ENCODE measurements around the gene MSH4. TPM values are rescaled to one million over a fixed set of nuclear protein-coding genes. Genes with fewer than 3 reads are reported as not detected.

MSH4 gene
- total RNA-seq, 2 experiments from 2014 or later, result 0.73 to 0.80 TPM

DNA sequence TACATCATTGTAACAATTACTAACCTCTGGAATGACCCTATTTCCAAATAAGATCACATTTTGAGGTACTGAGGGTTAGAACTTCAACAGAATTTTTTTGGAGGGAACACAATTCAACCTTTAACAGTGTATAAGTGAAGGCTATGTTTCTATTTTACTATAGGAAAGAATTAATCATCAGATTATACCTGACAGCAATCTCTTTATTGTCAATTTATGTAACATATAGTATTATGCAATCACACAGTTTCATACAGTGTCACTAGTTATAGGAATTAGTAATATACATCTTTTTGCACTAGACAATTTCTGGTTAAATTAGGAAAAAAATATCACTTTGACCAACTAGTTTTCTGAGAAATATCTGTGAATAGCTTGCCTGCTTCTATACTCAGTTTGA lies 59.1 kb downstream of the MSH4 start:
- H4K20me1 ChIP-seq (ENCODE audit: insufficient read depth, low read length), result no peaks in the 10 kb centered on the region
- CTCF ChIA-PET (ENCODE audit: unreplicated experiment), result no interaction called here
- no peaks in the 10 kb centered on the region for H3K79me2 ChIP-seq (ENCODE audit: insufficient read depth, low read depth, low read length)
- H3K9me2 ChIP-seq (ENCODE audit: insufficient read depth, low read length), result no peaks in the 10 kb centered on the region
- no peak for DNase-seq (ENCODE audit: low spot score)
- H3K4me2 ChIP-seq (ENCODE audit: low read length), result no peak overlapping the region
- TF ChIP-seq EZH2phosphoT487 (IDR thresholded peaks at IDR 0.05; ENCODE audit: borderline replicate concordance, low read depth, low read length), result no peak
- TF ChIP-seq, protein P1, sequence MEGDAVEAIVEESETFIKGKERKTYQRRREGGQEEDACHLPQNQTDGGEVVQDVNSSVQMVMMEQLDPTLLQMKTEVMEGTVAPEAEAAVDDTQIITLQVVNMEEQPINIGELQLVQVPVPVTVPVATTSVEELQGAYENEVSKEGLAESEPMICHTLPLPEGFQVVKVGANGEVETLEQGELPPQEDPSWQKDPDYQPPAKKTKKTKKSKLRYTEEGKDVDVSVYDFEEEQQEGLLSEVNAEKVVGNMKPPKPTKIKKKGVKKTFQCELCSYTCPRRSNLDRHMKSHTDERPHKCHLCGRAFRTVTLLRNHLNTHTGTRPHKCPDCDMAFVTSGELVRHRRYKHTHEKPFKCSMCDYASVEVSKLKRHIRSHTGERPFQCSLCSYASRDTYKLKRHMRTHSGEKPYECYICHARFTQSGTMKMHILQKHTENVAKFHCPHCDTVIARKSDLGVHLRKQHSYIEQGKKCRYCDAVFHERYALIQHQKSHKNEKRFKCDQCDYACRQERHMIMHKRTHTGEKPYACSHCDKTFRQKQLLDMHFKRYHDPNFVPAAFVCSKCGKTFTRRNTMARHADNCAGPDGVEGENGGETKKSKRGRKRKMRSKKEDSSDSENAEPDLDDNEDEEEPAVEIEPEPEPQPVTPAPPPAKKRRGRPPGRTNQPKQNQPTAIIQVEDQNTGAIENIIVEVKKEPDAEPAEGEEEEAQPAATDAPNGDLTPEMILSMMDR (conservative IDR thresholded peaks at IDR 0.05; ENCODE audit: low read length), result no peak
- H3K27ac ChIP-seq (ENCODE audit: low read depth, low read length, poor library complexity, severe bottlenecking), result no peak overlapping the region
- H3K9me3 ChIP-seq (ENCODE audit: low read length), result no peaks in the 10 kb centered on the region
- BruUV-seq (replicated peaks), result no TSS peak
- H3K36me3 ChIP-seq (ENCODE audit: insufficient read depth, low read length), result no peaks in the 10 kb centered on the region
- no peak overlapping the region for H3K4me3 ChIP-seq (ENCODE audit: low read depth, low read length, poor library complexity, severe bottlenecking)
- H3K4me1 ChIP-seq (ENCODE audit: insufficient read depth, low read length, poor library complexity, severe bottlenecking), result no peaks in the 10 kb centered on the region
- POLR2A ChIA-PET, result no interaction called here
- intact Hi-C loops (cut with micrococcal nuclease; ENCODE audit: unreplicated experiment), result no loop called here
- no peak overlapping the region for H2AFZ ChIP-seq (ENCODE audit: low read length)

DNA sequence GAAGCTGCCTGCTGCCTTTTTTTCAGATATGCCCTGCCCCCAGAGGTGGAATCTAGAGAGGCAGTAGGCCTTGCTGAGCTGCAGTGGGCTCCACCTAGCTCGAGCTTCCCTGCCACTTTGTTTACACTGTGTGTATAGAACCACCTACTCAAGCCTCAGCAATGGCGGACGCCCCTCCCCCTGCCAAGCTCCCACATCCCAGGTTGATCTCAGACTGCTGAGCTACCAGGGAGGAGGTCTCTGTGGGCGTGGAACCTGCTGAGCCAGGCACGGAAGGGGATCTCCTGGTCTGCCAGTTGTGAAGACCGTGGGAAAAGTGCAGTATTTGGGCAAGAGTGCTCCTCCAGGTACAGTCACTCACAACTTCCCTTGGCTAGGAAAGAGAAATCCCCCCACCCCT lies 65.1 kb downstream of the MSH4 start:
- no peak for DNase-seq (ENCODE audit: low spot score)
- Histone ChIP-seq H3K36me3 (ENCODE audit: insufficient read depth, low read length) (no peaks in the 10 kb centered on the region), H4K20me1 (ENCODE audit: insufficient read depth, low read length) (no peaks in the 10 kb centered on the region), H3K79me2 (ENCODE audit: insufficient read depth, low read depth, low read length) (no peaks in the 10 kb centered on the region), H3K9me2 (ENCODE audit: insufficient read depth, low read length) (no peaks in the 10 kb centered on the region), H3K4me1 (ENCODE audit: insufficient read depth, low read length, poor library complexity, severe bottlenecking) (no peaks in the 10 kb centered on the region), H3K9me3 (ENCODE audit: low read length) (no peaks in the 10 kb centered on the region), H3K4me2 (ENCODE audit: low read length) (no peak overlapping the region), H3K27ac (ENCODE audit: low read depth, low read length, poor library complexity, severe bottlenecking) (no peak overlapping the region), H3K4me3 (ENCODE audit: low read depth, low read length, poor library complexity, severe bottlenecking) (no peak overlapping the region), H2AFZ (ENCODE audit: low read length) (no peak overlapping the region)
- ChIA-PET CTCF (ENCODE audit: unreplicated experiment) (no interaction called here), POLR2A (no interaction called here)
- BruUV-seq (replicated peaks), result no TSS peak
- TF ChIP-seq EZH2phosphoT487 (IDR thresholded peaks at IDR 0.05; ENCODE audit: borderline replicate concordance, low read depth, low read length), result no peak
- TF ChIP-seq, protein P1 (conservative IDR thresholded peaks at IDR 0.05; ENCODE audit: low read length), result no peak
- intact Hi-C loops (cut with micrococcal nuclease; ENCODE audit: unreplicated experiment), result no loop called here

DNA sequence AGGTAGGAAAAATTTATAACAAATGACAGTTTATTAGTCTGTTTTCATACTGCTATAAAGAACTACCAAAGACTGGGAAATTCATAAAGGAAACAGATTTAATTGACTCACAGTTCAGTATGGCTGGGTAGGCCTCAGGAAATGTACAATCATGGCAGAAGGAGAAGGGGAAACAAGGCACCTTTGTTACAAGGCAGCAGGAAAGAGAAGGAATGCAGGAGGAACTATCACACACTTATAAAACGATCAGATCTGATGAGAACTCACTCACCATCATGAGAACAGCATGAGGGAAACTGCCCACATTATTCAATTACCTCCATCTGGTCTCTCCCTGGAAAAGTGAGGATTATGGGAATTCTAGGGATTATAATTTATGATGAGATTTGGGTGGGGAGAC lies 74.3 kb downstream of the MSH4 start:
- no peaks in the 10 kb centered on the region for H4K20me1 ChIP-seq (ENCODE audit: insufficient read depth, low read length)
- no peaks in the 10 kb centered on the region for H3K4me1 ChIP-seq (ENCODE audit: insufficient read depth, low read length, poor library complexity, severe bottlenecking)
- H2AFZ ChIP-seq (ENCODE audit: low read length), result no peak overlapping the region
- no peaks in the 10 kb centered on the region for H3K9me2 ChIP-seq (ENCODE audit: insufficient read depth, low read length)
- H3K27ac ChIP-seq (ENCODE audit: low read depth, low read length, poor library complexity, severe bottlenecking), result no peak overlapping the region
- BruUV-seq (replicated peaks), result no TSS peak
- H3K9me3 ChIP-seq (ENCODE audit: low read length), result no peaks in the 10 kb centered on the region
- ChIA-PET POLR2A (no interaction called here), CTCF (ENCODE audit: unreplicated experiment) (no interaction called here)
- intact Hi-C loops (cut with micrococcal nuclease; ENCODE audit: unreplicated experiment), result no loop called here
- TF ChIP-seq EZH2phosphoT487 (IDR thresholded peaks at IDR 0.05; ENCODE audit: borderline replicate concordance, low read depth, low read length), result no peak
- TF ChIP-seq, protein P1 (conservative IDR thresholded peaks at IDR 0.05; ENCODE audit: low read length), result no peak
- DNase-seq (ENCODE audit: low spot score), result no peak
- no peak overlapping the region for H3K4me2 ChIP-seq (ENCODE audit: low read length)
- H3K4me3 ChIP-seq (ENCODE audit: low read depth, low read length, poor library complexity, severe bottlenecking), result no peak overlapping the region
- no peaks in the 10 kb centered on the region for H3K36me3 ChIP-seq (ENCODE audit: insufficient read depth, low read length)
- H3K79me2 ChIP-seq (ENCODE audit: insufficient read depth, low read depth, low read length), result no peaks in the 10 kb centered on the region
